K562 (cell line): ENCODE measurements around the gene NAT8L. TPM values are rescaled to one million over a fixed set of nuclear protein-coding genes. Genes with fewer than 3 reads are reported as not detected.

Experiments used
- ATAC-seq: fragments of 200-7000 bp; cut with Tn5 transposase; 3 replicates; pipeline ENCODE4 v1.9.1; 2020; ENCODE audit warnings: moderate library complexity
- BruUV-seq: library from RNA; stranded (reverse); fragments of 400-500 nt; replicated peaks from 2 replicates; lab custom pipeline; 2021; lab: Mats Ljungman, UMichigan
- CTCF ChIA-PET: fragments of 300-600 bp; formaldehyde crosslinking; extraction: SDS; loops from one replicate; lab custom pipeline; 2021; ENCODE audit warnings: low intra/inter-chr PET ratio; lab: Yijun Ruan, JAX
- POLR2A ChIA-PET: fragments of 300-600, 350-650 bp; sonication (Branson Sonifier 250); formaldehyde crosslinking; extraction: SDS; loops from one replicate; lab custom pipeline; 2021; ENCODE audit warnings: antibody characterized with exemption, inconsistent platforms; lab: Yijun Ruan, JAX
- DNase-seq, 4 experiments: peaks; one replicate each; pipeline versions ENCODE4 v3.0.0 to v3.0.0-alpha.2; 2011 to 2018; ENCODE audit warnings: low spot score in 3 of 4, mixed read lengths in 3 of 4; ENCODE audit errors: extremely low read depth in 1 of 4
- FAIRE-seq: peaks from 2 replicates; lab custom pipeline; 2011; peaks lifted over from hg19 to GRCh38; lab: Jason Lieb, UNC
- H2AFZ ChIP-seq: 2 replicates; pipeline ENCODE4 v1.6.0; 2011; ENCODE audit warnings: low read depth, low read length, control low read depth, inconsistent platforms
- H3K27ac ChIP-seq: fragments of 200-600 bp; 3 replicates; pipeline ENCODE4 v1.8.0; 2011; ENCODE audit warnings: low read depth, mild to moderate bottlenecking, control low read depth, inconsistent platforms, low read length, moderate library complexity, mixed read lengths; ENCODE audit errors: extremely low read depth
- H3K27me3 ChIP-seq, 2 experiments: fragments of 300-600 bp in 1 of 2; 2 replicates in 1 of 2; 3 replicates in 1 of 2; pipeline versions ENCODE4 v1.6.0 to v1.8.0; 2011; ENCODE audit warnings: inconsistent platforms in 2 of 2, low read length in 2 of 2, mild to moderate bottlenecking in 1 of 2, mixed read lengths in 1 of 2, moderate library complexity in 1 of 2; ENCODE audit not compliant: control insufficient read depth in 2 of 2, insufficient read depth in 2 of 2
- H3K36me3 ChIP-seq: fragments of 300-600 bp; 3 replicates; pipeline ENCODE4 v1.8.0; 2011; ENCODE audit warnings: mild to moderate bottlenecking, low read length, inconsistent platforms; ENCODE audit not compliant: control insufficient read depth, insufficient read depth
- H3K4me1 ChIP-seq, 2 experiments: fragments of 200-600 bp in 1 of 2; replicated peaks in 1 of 2; 2 replicates in 1 of 2; 3 replicates in 1 of 2; pipeline versions ENCODE4 v1.5.1 to v1.8.0; 2011; ENCODE audit warnings: inconsistent platforms in 2 of 2, low read length in 2 of 2, mild to moderate bottlenecking in 1 of 2, mixed read lengths in 1 of 2, moderate library complexity in 1 of 2; ENCODE audit not compliant: control insufficient read depth in 2 of 2, insufficient read depth in 2 of 2
- H3K4me2 ChIP-seq: 2 replicates; pipeline ENCODE4 v1.6.1; 2011; ENCODE audit warnings: low read length, control low read depth, inconsistent platforms, mixed read lengths; ENCODE audit not compliant: insufficient read depth
- H3K4me3 ChIP-seq: fragments of 200-600 bp; sonication (generic), shearing (Covaris generic); 2 replicates; pipeline ENCODE4 v1.5.1; 2016; ENCODE audit warnings: control low read depth, inconsistent platforms
- H3K79me2 ChIP-seq: fragments of 200-600 bp; 3 replicates; pipeline ENCODE4 v1.8.0; 2011; ENCODE audit warnings: low read length, inconsistent platforms; ENCODE audit not compliant: control insufficient read depth, insufficient read depth
- H3K9ac ChIP-seq, 2 experiments: 2 replicates each; pipeline versions ENCODE4 v1.6.0 to v1.6.1; 2011; ENCODE audit warnings: low read depth in 2 of 2, low read length in 2 of 2, control low read depth in 1 of 2, inconsistent platforms in 1 of 2, mild to moderate bottlenecking in 1 of 2, mixed read lengths in 1 of 2; ENCODE audit not compliant: insufficient read depth in 1 of 2
- H3K9me1 ChIP-seq: one replicate; pipeline ENCODE4 v1.6.0; 2011; ENCODE audit warnings: inconsistent platforms, mild to moderate bottlenecking, low read length, moderate library complexity; ENCODE audit not compliant: control insufficient read depth, insufficient read depth
- H3K9me3 ChIP-seq: replicated peaks from 2 replicates; pipeline ENCODE4 v1.5.1; 2011; ENCODE audit warnings: low read depth, low read length, inconsistent platforms; ENCODE audit not compliant: control insufficient read depth, insufficient read depth
- H4K20me1 ChIP-seq: replicated peaks from 2 replicates; pipeline ENCODE4 v1.6.1; 2011; ENCODE audit warnings: low read length, inconsistent platforms, mixed read lengths; ENCODE audit not compliant: control insufficient read depth, insufficient read depth
- ATF1 ChIP-seq, 2 experiments: fragments of 450-650 bp in 1 of 2; IDR thresholded peaks; 2 replicates each; pipeline ENCODE4 v1.6.1; 2016; ENCODE audit warnings: missing compliant biosample characterization in 1 of 2, missing genetic modification characterization in 1 of 2
- CEBPG ChIP-seq, 3 experiments: fragments of 200-800 bp in 1 of 3; sonication (Bioruptor generic) in 1 of 3; sonication (generic) in 1 of 3; formaldehyde crosslinking in 1 of 3; IDR thresholded peaks in 2 of 3; conservative IDR thresholded peaks in 1 of 3; 2 replicates each; pipeline versions ENCODE4 v1.6.1 to v1.8.0; 2016 to 2022; ENCODE audit warnings: missing compliant biosample characterization in 2 of 3, missing genetic modification characterization in 2 of 3, mild to moderate bottlenecking in 1 of 3, missing genetic modification reagents in 1 of 3
- KDM1A ChIP-seq, 2 experiments: fragments of 450-650 bp; IDR thresholded peaks; 2 replicates each; pipeline ENCODE4 v1.6.1; 2016; ENCODE audit warnings: mild to moderate bottlenecking in 2 of 2
- MAX ChIP-seq: sonication (generic); formaldehyde crosslinking; IDR thresholded peaks from 2 replicates; pipeline ENCODE4 v1.9.0; 2022; ENCODE audit warnings: mild to moderate bottlenecking, missing genetic modification reagents
- PHF20 ChIP-seq: fragments of 450-650 bp; IDR thresholded peaks from 2 replicates; pipeline ENCODE4 v1.6.1; 2018; ENCODE audit not compliant: partially characterized antibody
- SNRNP70 ChIP-seq: fragments of 200-400 bp; formaldehyde crosslinking; optimal IDR thresholded peaks from 2 replicates; pipeline ENCODE3; 2017; ENCODE audit warnings: low read depth, low read length
- WGBS: fragments of 100-300 bp; shearing (Covaris generic); methylation state at CpG from one replicate; pipeline ENCODE4 v1.1.6; 2016; ENCODE audit warnings: low coverage, mixed read lengths; ENCODE audit not compliant: insufficient coverage; ENCODE audit errors: missing lambda C conversion rate; 5-methylcytosine and 5-hydroxymethylcytosine counted together
- in situ Hi-C: fragments of 300-500 bp; cut with MboI; formaldehyde crosslinking; loops from 4 replicates; pipeline ENCODE4 v1.15.0; 2018; ENCODE audit warnings: inconsistent platforms, mixed read lengths
- intact Hi-C: fragments of 100-400 bp; cut with micrococcal nuclease; formaldehyde crosslinking; loops from 2 replicates; pipeline ENCODE4 v1.14.2; 2022
- polyA plus RNA-seq, 8 experiments: library from polyadenylated mRNA; depleted of rRNA in 4 of 8; stranded (reverse) in 5 of 8; unstranded in 3 of 8; fragments of >200 nt; fragmentation: Nextera tagmentation in 2 of 8; fragmentation: Illumina TruSeq in 1 of 8; extraction: Ambion mirVana in 2 of 8; extraction: Trizol in 1 of 8; gene quantifications; 2 replicates each; pipeline versions ENCODE4 v1.2.1 to v1.2.3, GENCODE V29; 2011 to 2014; ENCODE audit warnings: inconsistent platforms in 1 of 8, missing spikeins in 1 of 8
- total RNA-seq, 7 experiments: library from RNA; depleted of rRNA in 6 of 7; stranded (reverse); fragments of >200 nt in 6 of 7; fragmentation: Illumina TruSeq in 2 of 7; extraction: Trizol in 2 of 7; gene quantifications; 2 replicates each; pipeline versions ENCODE4 v1.2.1 to v1.2.3, GENCODE V29; 2011 to 2021; ENCODE audit warnings: low replicate concordance in 1 of 7

The NAT8L gene
- total and polyA plus RNA-seq, 9 of the 15 experiments (the other 6 are each of a cell fraction or from before 2014, with no cell fraction given) = 0.06 to 11.0 (median 1.5) TPM

GRCh38 chr4:2068198-2068470 is 9.0 kb downstream of the NAT8L start:
- no peaks in the 10 kb centered on the region for H3K9me1 ChIP-seq
- DNase-seq (no peak), ATAC-seq (no peak), FAIRE-seq (no peak)
- ChIA-PET CTCF (no interaction called here), POLR2A (no interaction called here)
- H3K4me1 ChIP-seq = peaks cover 5 to 82% of the 10 kb centered on the region in 2 experiments; a peak in 3 of 5 replicates
- no peaks in the 10 kb centered on the region for H4K20me1 ChIP-seq
- no TSS peak for BruUV-seq
- H3K4me3 ChIP-seq = no peak overlapping the region
- no peaks in the 10 kb centered on the region for H3K9me3 ChIP-seq
- WGBS = 80% methylated on average over 13 of the region's 13 CpGs
- H3K36me3 ChIP-seq = peaks cover 3% of the 10 kb centered on the region; the same call in 1 of the 3 replicates
- intact Hi-C loops = no loop called here
- no peak overlapping the region for H2AFZ ChIP-seq
- no peaks in the 10 kb centered on the region for H3K79me2 ChIP-seq
- no peak for TF ChIP-seq SNRNP70
- TF ChIP-seq CEBPG (CRISPR knock-in tag; IDR thresholded peaks at IDR 0.05) = no peak
- TF ChIP-seq CEBPG (tag; conservative IDR thresholded peaks at IDR 0.05 in 1 of 2, IDR thresholded peaks at IDR 0.05 in 1 of 2) = no peak
- TF ChIP-seq KDM1A (IDR thresholded peaks at IDR 0.05) = peak in 1 of 2 experiments; percentile 93; a peak in 2 of 4 replicates
- no peak for TF ChIP-seq ATF1 (CRISPR knock-in tag; IDR thresholded peaks at IDR 0.05)
- no peak for TF ChIP-seq ATF1 (tag; IDR thresholded peaks at IDR 0.05)
- TF ChIP-seq PHF20 = peak; percentile 33
- peak; percentile 55; the same call in 1 of the 2 replicates for TF ChIP-seq MAX (CRISPR knock-in tag)
- no peak overlapping the region; the same call in 2 of the 3 replicates for H3K27ac ChIP-seq
- no peak overlapping the region for H3K9ac ChIP-seq
- in situ Hi-C loops = no loop called here
- H3K27me3 ChIP-seq = no peaks in the 10 kb centered on the region; a peak in 1 of 5 replicates
- H3K4me2 ChIP-seq = no peak overlapping the region
